ENCODE measurements around the gene WNT8A. TPM values are rescaled to one million over a fixed set of nuclear protein-coding genes. Genes with fewer than 3 reads are reported as not detected.
A peak's percentile ranks its signal among the peaks of the same experiment; 100 is the strongest.
"Not testable (repeated sequence)": the region's sequence is repeated elsewhere in the genome, so short reads cannot be mapped to it uniquely, and the experiment has no call there.

Gene WNT8A, protein sequence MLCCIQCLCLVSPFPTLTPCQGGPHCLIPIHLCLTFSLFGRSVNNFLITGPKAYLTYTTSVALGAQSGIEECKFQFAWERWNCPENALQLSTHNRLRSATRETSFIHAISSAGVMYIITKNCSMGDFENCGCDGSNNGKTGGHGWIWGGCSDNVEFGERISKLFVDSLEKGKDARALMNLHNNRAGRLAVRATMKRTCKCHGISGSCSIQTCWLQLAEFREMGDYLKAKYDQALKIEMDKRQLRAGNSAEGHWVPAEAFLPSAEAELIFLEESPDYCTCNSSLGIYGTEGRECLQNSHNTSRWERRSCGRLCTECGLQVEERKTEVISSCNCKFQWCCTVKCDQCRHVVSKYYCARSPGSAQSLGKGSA
- not detected for total RNA-seq
- not detected for polyA plus RNA-seq
- total RNA-seq: 0 to 0.09 (median 0) reads per million in 6 experiments

- DNase-seq (no peak), ATAC-seq (no peak)
- Mint-ChIP-seq H3K27ac (no peak within 1 kb of the TSS), H3K27me3 (no peaks in the 10 kb centered on the region), H3K4me1 (peaks cover 0 to 13% (median 7%) of the 10 kb centered on the region in 4 donors), H3K9me3 (no peaks in the 10 kb centered on the region), H3K36me3 (no peaks in the 10 kb centered on the region), H3K4me3 (no peak within 1 kb of the TSS)
- POLR2A ChIA-PET: no interaction called here
These were observed at the start of gene WNT8A for GRCh38 chr5:138083702-138084101. TSS of gene WNT8A (plus strand) at chr5:138084033. CDS start at chr5:138084128, 95 bp downstream.

DNA sequence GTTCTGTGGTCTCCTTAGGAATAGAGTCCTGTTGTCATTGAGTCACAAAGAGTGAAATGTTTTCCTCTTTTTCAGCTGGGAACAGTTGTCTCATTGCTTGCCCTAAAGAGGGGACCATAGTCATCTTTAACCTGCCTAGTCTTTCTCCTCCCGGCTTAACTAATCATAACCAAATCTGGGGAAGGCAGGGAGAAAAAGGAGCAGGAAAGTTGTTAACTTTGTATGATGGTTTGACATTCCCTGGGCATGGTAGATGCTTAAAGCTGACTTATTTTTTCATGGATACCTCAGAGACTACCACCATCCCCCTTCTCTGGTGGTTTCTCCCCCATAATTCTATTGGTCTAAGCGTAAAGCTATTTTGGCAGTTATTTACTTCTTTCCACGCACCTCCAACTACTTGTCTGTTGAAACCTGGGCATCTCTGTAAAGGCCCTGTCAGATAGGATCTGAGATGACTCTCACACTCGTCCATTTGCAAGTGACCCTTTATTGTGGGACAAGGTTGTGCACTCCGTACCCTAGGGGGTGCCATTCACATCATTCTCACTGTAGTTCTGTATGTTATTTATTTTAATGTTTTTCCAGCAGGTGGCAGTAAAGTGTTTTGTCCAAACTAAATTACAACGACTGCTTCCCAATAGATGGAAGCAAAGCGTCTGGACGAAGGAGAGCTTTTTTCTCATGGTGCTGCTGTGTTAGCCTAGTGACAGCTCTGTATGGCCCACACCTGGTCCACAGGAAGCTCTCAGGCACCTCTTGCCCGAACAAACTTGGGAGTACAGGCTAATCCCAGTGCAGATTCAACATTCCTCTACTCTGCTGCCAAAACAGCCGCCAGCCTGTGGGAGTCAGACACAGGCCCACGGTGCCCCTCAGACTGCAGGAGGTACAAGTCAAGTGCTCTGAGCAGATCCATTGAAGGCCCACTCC lies 48.0 kb upstream of the WNT8A start:
- peak overlapping the region in 7 of 10 donors; percentile 8 to 80 (median 55) for H3K27ac Mint-ChIP-seq
- H3K27me3 Mint-ChIP-seq: peaks cover 0 to 2% (median 0%) of the 10 kb centered on the region in 5 donors
- H3K36me3 Mint-ChIP-seq: peaks cover 0 to 3% (median 0%) of the 10 kb centered on the region in 3 donors
- no peaks in the 10 kb centered on the region for H3K9me3 Mint-ChIP-seq
- DNase-seq (peak; percentile 13 to 81 (median 65)), ATAC-seq (peak; percentile 50 to 55)
- POLR2A ChIA-PET: interaction anchor here (2.0 to 3.4 kb wide), 2 partner anchors 33 to 302 kb away, joined by 6 to 10 read pairs; partner anchors contain the start of gene FAM53C
- peak overlapping the region in 5 of 10 donors; percentile 56 to 90 (median 66) for H3K4me3 Mint-ChIP-seq
- H3K4me1 Mint-ChIP-seq: peaks cover 15 to 32% (median 27%) of the 10 kb centered on the region in 4 donors

- Mint-ChIP-seq H3K27ac (no peak overlapping the region), H3K9me3 (no peaks in the 10 kb centered on the region), H3K4me3 (no peak overlapping the region), H3K36me3 (peaks cover 0 to 3% (median 0%) of the 10 kb centered on the region in 3 donors), H3K27me3 (peaks cover 0 to 2% (median 0%) of the 10 kb centered on the region in 5 donors), H3K4me1 (peaks cover 6 to 18% (median 15%) of the 10 kb centered on the region in 4 donors)
- no peak for ATAC-seq
- DNase-seq: no peak
- POLR2A ChIA-PET: interaction anchor here (0.6 to 3.4 kb wide), 2 partner anchors 32 to 96 kb away, joined by 3 to 10 read pairs; no protein-coding TSS in a partner anchor
These were observed 46.6 kb upstream of the WNT8A start for GRCh38 chr5:138037271-138037670.

DNA sequence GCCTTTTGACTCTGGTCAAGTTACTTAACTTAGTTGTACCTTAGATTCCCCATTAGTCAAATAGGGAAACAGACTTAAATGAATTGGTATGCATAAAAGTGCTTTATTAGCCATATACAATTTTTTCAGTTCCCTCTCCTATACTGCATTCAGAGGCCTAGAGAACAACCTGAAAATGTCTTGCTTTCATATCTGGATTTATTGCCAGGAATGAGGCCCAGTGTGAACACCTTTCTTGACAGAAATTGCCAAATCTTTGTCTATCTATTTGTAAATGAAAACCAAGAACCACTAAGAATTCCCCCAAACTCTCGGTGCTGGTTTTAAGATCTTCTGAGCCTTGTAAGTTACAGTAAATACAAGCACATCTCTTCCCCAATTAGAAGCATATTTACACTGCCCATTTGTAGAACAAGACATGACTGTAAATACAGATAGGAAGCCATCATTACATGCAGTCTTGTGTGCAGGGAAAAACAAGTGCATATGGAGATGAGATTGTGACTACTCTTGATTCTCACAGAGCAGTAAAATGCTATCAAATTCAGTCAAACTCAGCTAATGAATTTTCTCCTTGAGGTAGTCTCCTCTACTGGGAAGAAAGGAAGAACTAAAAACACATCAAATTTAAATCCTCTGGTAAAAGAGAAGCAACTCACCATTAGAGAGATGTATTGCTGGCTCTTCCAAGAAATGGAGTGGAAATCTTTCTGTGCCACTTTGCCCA lies 45.8 kb upstream of the WNT8A start:
- no peaks in the 10 kb centered on the region for H3K9me3 Mint-ChIP-seq
- no peak overlapping the region for H3K4me3 Mint-ChIP-seq
- no peaks in the 10 kb centered on the region for H3K27me3 Mint-ChIP-seq
- POLR2A ChIA-PET: interaction anchor here (0.6 kb wide), 1 partner anchor 95 kb away, joined by 3 read pairs; no protein-coding TSS in a partner anchor
- peaks cover 6 to 16% (median 15%) of the 10 kb centered on the region in 4 donors for H3K4me1 Mint-ChIP-seq
- H3K27ac Mint-ChIP-seq: no peak overlapping the region
- H3K36me3 Mint-ChIP-seq: peaks cover 0 to 3% (median 0%) of the 10 kb centered on the region in 3 donors
- DNase-seq: no peak
- no peak for ATAC-seq

- Mint-ChIP-seq H3K27ac (no peak overlapping the region), H3K27me3 (no peaks in the 10 kb centered on the region), H3K36me3 (peaks cover 0 to 3% (median 0%) of the 10 kb centered on the region in 3 donors), H3K9me3 (no peaks in the 10 kb centered on the region), H3K4me3 (no peak overlapping the region), H3K4me1 (peaks cover 2 to 11% (median 10%) of the 10 kb centered on the region in 4 donors)
- ATAC-seq: no peak
- DNase-seq: no peak
- POLR2A ChIA-PET: no interaction called here
These were observed 45.0 kb upstream of the WNT8A start for GRCh38 chr5:138038826-138039225.

DNA sequence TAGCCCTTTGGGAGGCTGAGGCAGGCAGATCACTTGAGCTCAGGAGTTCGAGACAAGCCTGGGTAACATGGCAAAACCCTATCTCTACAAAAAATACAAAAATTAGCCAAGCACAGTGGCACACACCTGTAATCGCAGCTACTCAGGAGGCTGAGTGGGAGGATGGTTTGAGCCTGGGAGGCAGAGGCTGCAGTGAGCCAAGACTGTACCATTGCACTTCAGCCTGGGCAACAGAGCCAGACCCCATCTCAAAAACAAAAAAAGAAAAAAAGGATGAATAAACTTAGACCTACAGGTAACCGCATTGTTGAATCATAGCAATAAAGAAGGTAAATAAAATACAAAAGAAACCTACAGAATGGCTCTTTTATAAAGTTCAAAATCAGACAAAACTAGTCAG lies 38.5 kb upstream of the WNT8A start:
- POLR2A ChIA-PET, ATAC-seq, H3K4me1 Mint-ChIP-seq, DNase-seq, H3K9me3 Mint-ChIP-seq, H3K27ac Mint-ChIP-seq, H3K36me3 Mint-ChIP-seq, H3K27me3 Mint-ChIP-seq, H3K4me3 Mint-ChIP-seq: not testable (repeated sequence)

DNA sequence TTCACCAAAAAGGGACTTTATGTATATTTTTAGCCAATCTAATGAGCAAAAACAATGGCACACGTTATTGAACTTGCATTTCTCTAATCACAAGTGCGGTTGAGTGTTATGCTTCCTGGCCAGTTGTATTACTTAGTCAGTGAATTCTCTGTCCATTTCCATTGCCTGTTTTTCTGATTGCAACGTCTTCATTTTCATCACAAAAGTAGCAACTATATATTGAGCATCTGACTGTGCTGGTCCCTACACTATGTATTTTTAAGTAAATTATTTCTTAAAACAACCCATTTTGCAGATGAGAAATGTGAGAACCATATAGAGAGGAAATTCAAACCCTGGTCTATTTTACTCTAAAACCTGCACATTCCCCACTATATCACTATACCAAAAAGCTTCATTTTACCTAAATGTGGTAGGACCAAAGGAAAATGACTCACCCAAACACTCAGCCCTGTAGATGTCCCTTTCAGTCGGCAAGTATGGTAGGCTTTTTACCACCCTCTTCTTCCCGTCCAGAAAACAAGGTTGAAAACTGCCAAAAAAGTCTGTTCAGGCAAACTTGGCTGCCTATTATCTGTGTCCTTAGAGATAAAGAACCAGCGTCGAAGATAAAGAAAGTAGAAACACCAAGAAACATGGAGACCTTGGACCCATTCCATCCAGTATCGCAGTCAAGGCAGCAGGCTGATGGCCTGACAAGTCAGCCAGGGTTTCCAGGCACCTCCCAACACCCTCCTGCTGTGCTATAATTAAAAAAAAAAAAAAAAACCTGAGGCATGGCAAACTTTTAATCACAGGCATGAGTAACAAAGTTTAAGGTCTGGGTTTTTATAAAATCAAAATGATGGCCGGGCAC lies 32.2 kb upstream of the WNT8A start:
- no peaks in the 10 kb centered on the region for H3K27me3 Mint-ChIP-seq

DNA sequence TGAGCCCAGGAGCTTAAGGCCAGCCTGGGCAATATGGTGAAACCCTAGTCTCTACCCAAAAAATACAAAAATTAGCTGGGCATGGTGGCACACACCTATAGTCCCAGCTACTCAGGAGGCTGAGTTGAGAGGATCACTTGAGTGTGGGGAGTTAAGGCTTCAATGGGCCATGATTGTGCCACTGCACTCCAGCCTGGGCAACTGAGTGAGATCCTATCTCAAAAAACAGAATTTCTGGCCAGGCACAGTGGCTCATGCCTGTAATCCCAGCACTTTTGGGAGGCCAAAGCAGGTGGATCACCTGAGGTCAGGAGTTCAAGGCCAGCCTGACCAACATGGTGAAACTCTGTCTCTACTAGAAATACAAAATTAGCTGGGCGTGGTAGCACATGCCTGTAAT lies 31.1 kb upstream of the WNT8A start:
- H3K4me3 Mint-ChIP-seq, H3K27me3 Mint-ChIP-seq, H3K36me3 Mint-ChIP-seq, H3K27ac Mint-ChIP-seq, ATAC-seq, H3K9me3 Mint-ChIP-seq, H3K4me1 Mint-ChIP-seq, POLR2A ChIA-PET, DNase-seq: not testable (repeated sequence)

More for the DNA sequence above, 32.2 kb upstream of the WNT8A start:
- no peaks in the 10 kb centered on the region for H3K9me3 Mint-ChIP-seq
- DNase-seq (no peak), ATAC-seq (no peak)
- H3K4me3 Mint-ChIP-seq: no peak overlapping the region
- H3K36me3 Mint-ChIP-seq: no peaks in the 10 kb centered on the region
- H3K27ac Mint-ChIP-seq: no peak overlapping the region
- peaks cover 0 to 3% (median 0%) of the 10 kb centered on the region in 4 donors for H3K4me1 Mint-ChIP-seq
- POLR2A ChIA-PET: no interaction called here

- no peaks in the 10 kb centered on the region for H3K36me3 Mint-ChIP-seq
- peaks cover 0 to 3% (median 0%) of the 10 kb centered on the region in 4 donors for H3K4me1 Mint-ChIP-seq
- DNase-seq (no peak), ATAC-seq (no peak)
- H3K9me3 Mint-ChIP-seq: no peaks in the 10 kb centered on the region
- POLR2A ChIA-PET: interaction anchor here (0.9 kb wide), 1 partner anchor 83 kb away, joined by 3 read pairs; no protein-coding TSS in a partner anchor
- H3K4me3 Mint-ChIP-seq: no peak overlapping the region
- peaks cover 0 to 5% (median 0%) of the 10 kb centered on the region in 5 donors for H3K27me3 Mint-ChIP-seq
- H3K27ac Mint-ChIP-seq: peak overlapping the region in 1 of 10 donors; percentile 16
These were observed 30.3 kb upstream of the WNT8A start for GRCh38 chr5:138053554-138053953.

- H3K36me3 Mint-ChIP-seq: no peaks in the 10 kb centered on the region
- no peaks in the 10 kb centered on the region for H3K9me3 Mint-ChIP-seq
- peaks cover 0 to 6% (median 0%) of the 10 kb centered on the region in 5 donors for H3K27me3 Mint-ChIP-seq
- DNase-seq (no peak), ATAC-seq (no peak)
- no peak overlapping the region for H3K27ac Mint-ChIP-seq
- POLR2A ChIA-PET: interaction anchor here (0.9 kb wide), 1 partner anchor 82 kb away, joined by 3 read pairs; no protein-coding TSS in a partner anchor
- H3K4me1 Mint-ChIP-seq: peaks cover 0 to 3% (median 0%) of the 10 kb centered on the region in 4 donors
- H3K4me3 Mint-ChIP-seq: no peak overlapping the region
These were observed 29.6 kb upstream of the WNT8A start for GRCh38 chr5:138054206-138054605.

GRCh38 chr5:138054847-138055558 lies 28.8 kb upstream of the WNT8A start:
- H3K27me3 Mint-ChIP-seq: peaks cover 0 to 6% (median 0%) of the 10 kb centered on the region in 5 donors
- POLR2A ChIA-PET: no interaction called here
- ATAC-seq: no peak
- H3K4me1 Mint-ChIP-seq: peaks cover 0 to 3% (median 0%) of the 10 kb centered on the region in 4 donors
- H3K36me3 Mint-ChIP-seq: no peaks in the 10 kb centered on the region
- H3K9me3 Mint-ChIP-seq: no peaks in the 10 kb centered on the region
- H3K4me3 Mint-ChIP-seq: no peak overlapping the region
- peak overlapping the region in 1 of 10 donors; percentile 73 for H3K27ac Mint-ChIP-seq
- DNase-seq: no peak

Measured in naive thymus-derived CD8-positive, alpha-beta T cell (primary cell).